H1 (cell line): Measurements from ENCODE around the gene CYP11A1.

Experiments used
- CTCF ChIP-seq, 3 experiments: IDR thresholded peaks; 1 replicate in 2 of 3; 2 replicates in 1 of 3; pipeline versions ENCODE4 v1.5.1 to v1.6.1; 2011; ENCODE audit warnings: low read length in 3 of 3, mild to moderate bottlenecking in 3 of 3, inconsistent platforms in 2 of 3, low read depth in 1 of 3, moderate library complexity in 1 of 3; ENCODE audit not compliant: insufficient read depth in 1 of 3; ENCODE audit errors: control extremely low read depth in 1 of 3
- POLR2AphosphoS5 ChIP-seq: IDR thresholded peaks from 2 replicates; pipeline ENCODE4 v1.6.1; 2011; ENCODE audit warnings: low read depth, low read length
- SAP30 ChIP-seq: fragments of 300-600 bp; sonication (generic); IDR thresholded peaks from 2 replicates; pipeline ENCODE4 v1.7.1; 2012; ENCODE audit warnings: low read length, moderate library complexity, mild to moderate bottlenecking, inconsistent platforms; ENCODE audit not compliant: insufficient read depth, insufficient replicate concordance
- ZNF274 ChIP-seq: IDR thresholded peaks from 2 replicates; pipeline ENCODE4 v1.7.0; 2012; ENCODE audit warnings: low read length, borderline replicate concordance; ENCODE audit errors: extremely low read depth

- TF ChIP-seq ZNF274, result no peak
- no peak for TF ChIP-seq SAP30
- TF ChIP-seq POLR2AphosphoS5, result no peak
- TF ChIP-seq CTCF (IDR thresholded peaks at IDR 0.05; ENCODE audit: control extremely low read depth in 1 of 3, insufficient read depth in 1 of 3, low read depth in 1 of 3, low read length in 3 of 3), result no peak
Measured at GRCh38 chr15:74367296-74367854, at the start of gene CYP11A1.
